Stimulated activated memory B cell treated with anti-CD40 and anti-IgM and Interleukin-4, amounts not matched to agents 10 μg/mL and 1 μg/mL and 100 μg/mL, for 72 hours (primary cell): ENCODE results near the gene KIF3A.

Experiments
- ATAC-seq: fragments of 150-1000 bp; cut with Tn5 transposase; 2 replicates; pipeline ENCODE4 v1.10.0; 2021
- H3K27ac Mint-ChIP-seq: one replicate; pipeline ENCODE4 v1.8.0; 2022; ENCODE audit warnings: mild to moderate bottlenecking, mixed read lengths
- H3K27me3 Mint-ChIP-seq: one replicate; pipeline ENCODE4 v1.8.0; 2022; ENCODE audit warnings: mixed read lengths
- H3K36me3 Mint-ChIP-seq: one replicate; pipeline ENCODE4 v1.8.0; 2022; ENCODE audit warnings: mixed read lengths
- H3K4me1 Mint-ChIP-seq: one replicate; pipeline ENCODE4 v1.8.0; 2022; ENCODE audit warnings: mixed read lengths
- H3K4me3 Mint-ChIP-seq: one replicate; pipeline ENCODE4 v1.8.0; 2022; ENCODE audit warnings: mild to moderate bottlenecking, moderate library complexity, mixed read lengths
- H3K9me3 Mint-ChIP-seq: one replicate; pipeline ENCODE4 v1.8.0; 2022; ENCODE audit warnings: mixed read lengths

Gene KIF3A

DNA sequence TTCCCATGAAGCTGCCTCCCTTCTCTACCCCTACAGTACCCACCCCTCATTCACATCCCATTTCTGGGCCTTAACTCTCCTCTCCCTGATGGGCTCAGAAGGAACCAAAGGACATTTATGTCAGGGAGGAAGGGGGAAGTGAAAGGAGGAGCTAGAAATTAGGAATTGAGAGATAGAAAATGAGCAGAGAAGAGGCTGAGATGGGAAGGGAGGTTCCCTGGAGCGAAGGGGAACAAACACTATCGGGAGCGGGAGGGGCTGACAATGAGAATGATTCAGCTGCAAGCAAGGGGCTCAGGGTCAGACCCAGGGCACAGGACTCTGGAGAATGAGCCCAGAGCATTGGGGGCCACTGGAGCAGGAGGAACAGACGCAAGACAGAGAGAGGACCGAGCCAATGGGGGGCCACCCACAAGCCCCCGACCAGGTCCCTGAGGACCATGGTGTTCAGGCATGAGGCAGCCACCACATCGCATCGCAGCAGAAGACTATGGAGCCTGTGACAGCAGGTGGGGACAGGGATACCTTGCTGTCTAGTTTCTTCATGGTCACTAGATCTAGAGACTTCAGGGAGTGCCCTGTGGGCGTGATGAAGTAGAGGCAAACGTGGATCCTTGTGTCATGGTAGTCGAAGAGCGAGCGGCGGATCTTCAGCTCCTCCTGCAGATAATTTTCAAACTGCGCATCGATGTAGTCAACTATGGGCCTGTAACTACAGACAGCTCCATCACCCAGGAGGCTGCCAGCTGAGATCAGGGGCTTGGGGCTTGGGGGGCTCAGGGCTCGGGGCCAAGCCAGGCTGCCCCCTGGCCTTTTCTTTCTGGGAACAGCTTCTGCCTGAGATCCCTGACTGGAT lies 26.1 kb upstream of the KIF3A start:
- H3K4me1 Mint-ChIP-seq: no peaks in the 10 kb centered on the region
- ATAC-seq: no peak
- no peak overlapping the region for H3K4me3 Mint-ChIP-seq
- H3K27ac Mint-ChIP-seq: no peak overlapping the region
- H3K9me3 Mint-ChIP-seq: no peaks in the 10 kb centered on the region
- H3K36me3 Mint-ChIP-seq: no peaks in the 10 kb centered on the region
- H3K27me3 Mint-ChIP-seq: no peaks in the 10 kb centered on the region

DNA sequence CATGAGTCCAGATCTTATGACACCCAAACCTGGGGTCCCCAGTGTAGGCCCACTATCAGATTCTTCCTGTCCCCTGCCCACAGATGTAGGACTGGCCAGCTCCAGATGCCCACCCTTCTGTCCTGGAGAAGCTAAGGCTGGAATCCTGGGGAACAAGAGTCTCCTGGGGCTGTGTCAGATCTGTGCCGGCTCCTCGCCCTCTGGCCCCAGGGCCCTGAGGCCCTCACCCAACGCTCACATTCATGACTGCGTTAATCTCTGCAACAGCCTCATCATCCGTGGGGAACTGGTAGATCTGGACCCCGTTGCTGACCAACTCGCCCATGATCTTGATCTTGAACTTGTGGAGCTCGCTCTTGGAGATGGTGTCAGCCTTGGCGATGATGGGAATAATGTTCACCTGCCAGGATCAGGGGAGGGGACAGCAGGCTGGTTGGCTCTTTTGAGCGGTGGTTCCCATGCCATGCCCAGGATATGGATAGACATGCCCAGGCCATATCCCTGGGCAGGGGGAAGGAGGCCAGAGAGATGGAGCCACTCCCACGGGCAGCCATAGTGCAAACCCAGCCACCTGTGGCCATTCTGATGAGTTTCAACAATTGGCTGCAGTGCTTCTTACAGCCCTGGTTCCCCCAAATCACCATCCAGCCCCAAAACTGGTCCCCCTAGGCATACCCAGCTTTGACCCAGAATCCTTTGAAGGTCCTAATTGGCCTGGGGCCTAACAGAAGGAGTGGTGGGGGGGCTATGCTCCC lies 25.1 kb upstream of the KIF3A start:
- Mint-ChIP-seq H3K27ac (no peak overlapping the region), H3K9me3 (no peaks in the 10 kb centered on the region), H3K4me1 (no peaks in the 10 kb centered on the region), H3K4me3 (no peak overlapping the region), H3K27me3 (no peaks in the 10 kb centered on the region), H3K36me3 (no peaks in the 10 kb centered on the region)
- no peak for ATAC-seq

DNA sequence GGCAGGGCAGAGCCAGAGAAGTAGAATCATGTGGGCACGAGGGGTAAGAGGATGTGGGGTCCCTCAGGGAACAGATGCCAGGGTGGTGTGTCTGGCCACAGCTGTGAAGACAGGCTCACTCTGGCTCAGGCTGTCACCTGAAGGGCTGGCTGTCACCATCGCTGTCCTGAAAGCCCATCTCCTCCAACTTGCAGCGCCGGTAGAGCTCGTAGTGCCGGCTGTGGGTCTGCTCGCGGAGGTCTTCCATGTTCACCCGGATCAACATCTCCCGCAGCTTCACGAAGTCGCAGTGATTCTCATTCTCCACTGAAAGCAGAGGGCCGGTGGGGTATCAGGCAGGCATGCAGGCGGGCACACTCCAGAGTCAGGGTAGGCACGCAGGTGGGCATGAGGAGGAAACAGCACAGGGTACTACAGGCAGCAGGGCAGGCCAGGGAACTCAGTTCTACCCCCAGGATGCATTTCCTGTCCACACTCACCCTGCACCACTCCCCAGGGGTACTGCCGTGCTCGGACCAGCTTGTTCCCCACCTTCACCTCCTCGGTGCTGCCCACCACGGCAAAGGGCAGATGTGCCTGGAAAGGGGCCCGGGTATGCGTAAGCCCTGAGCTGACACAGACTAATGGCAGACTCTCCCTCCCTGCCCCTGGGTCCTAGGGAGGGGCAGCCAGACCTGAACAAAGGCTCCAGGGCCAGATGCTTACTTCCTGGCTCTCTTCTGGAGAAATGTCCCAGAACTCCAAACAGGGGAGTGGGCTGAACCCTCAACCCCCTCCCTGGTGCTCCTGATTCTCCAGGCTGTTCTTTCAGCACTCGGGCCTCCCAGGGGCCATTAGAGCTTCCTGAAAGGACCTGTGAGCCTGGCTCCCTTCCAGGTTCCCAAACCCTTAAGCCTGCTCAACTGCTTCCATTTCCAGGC lies 24.2 kb upstream of the KIF3A start:
- Mint-ChIP-seq H3K27me3 (no peaks in the 10 kb centered on the region), H3K4me3 (no peak overlapping the region), H3K9me3 (no peaks in the 10 kb centered on the region), H3K27ac (no peak overlapping the region), H3K4me1 (no peaks in the 10 kb centered on the region), H3K36me3 (no peaks in the 10 kb centered on the region)
- ATAC-seq: no peak

DNA sequence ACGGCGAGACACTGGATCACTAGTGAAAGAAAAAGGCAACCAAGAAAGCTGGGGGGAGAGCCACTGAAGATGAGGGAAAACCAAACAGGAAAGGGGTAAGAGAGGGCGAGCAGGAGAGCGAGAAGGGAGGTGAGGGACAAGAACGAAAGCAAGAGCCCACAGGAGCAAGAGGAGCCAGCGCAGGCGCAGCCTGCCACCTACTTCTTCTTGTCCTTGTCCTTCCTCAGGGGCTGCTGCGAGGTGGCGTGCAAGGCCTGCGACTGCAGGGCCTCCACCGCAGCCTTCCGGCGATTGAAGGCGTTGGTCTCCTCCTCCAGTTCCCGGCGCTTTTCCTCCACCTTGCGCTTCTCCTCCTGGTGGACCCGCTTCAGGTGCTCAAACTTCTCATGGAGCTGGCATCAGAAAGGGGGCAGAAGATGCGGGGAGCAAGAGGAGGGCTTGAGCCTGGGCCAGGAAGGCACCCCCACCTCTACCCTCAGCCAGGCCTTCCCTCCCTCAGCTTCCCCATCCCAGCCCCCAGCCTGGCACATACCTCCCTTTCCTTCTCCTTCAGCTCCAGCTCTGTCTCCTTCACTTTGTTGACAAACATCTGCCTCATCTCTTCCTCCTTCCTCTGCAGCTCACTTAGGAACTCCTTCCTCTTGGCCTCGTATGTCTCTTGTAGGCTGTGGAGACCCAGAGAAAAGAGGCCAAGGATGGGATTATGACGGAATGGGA lies 23.4 kb upstream of the KIF3A start:
- H3K36me3 Mint-ChIP-seq: no peaks in the 10 kb centered on the region
- H3K4me1 Mint-ChIP-seq: no peaks in the 10 kb centered on the region
- no peaks in the 10 kb centered on the region for H3K27me3 Mint-ChIP-seq
- ATAC-seq: no peak
- H3K4me3 Mint-ChIP-seq: no peak overlapping the region
- H3K9me3 Mint-ChIP-seq: no peaks in the 10 kb centered on the region
- no peak overlapping the region for H3K27ac Mint-ChIP-seq

DNA sequence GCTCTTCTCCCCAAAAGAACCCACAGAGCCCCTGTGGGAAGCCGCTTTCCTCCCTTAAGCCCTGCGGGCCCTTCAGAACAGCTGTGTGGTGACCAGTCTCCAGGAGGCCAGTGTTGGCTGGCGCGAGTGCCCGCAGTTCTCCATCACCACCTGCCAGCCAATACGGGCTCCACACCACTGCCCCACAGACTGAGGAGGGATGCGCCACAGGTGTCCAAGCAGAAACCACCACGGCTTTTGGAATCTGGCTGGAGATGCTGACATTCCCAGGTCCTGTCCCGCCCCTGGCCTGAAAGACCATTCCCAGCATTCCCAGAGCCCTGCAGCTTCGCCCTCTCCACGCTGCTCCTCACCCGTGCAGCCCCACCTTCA lies 22.7 kb upstream of the KIF3A start:
- no peaks in the 10 kb centered on the region for H3K27me3 Mint-ChIP-seq
- H3K9me3 Mint-ChIP-seq: no peaks in the 10 kb centered on the region
- ATAC-seq: no peak
- H3K4me1 Mint-ChIP-seq: no peaks in the 10 kb centered on the region
- no peak overlapping the region for H3K4me3 Mint-ChIP-seq
- no peaks in the 10 kb centered on the region for H3K36me3 Mint-ChIP-seq
- no peak overlapping the region for H3K27ac Mint-ChIP-seq

DNA sequence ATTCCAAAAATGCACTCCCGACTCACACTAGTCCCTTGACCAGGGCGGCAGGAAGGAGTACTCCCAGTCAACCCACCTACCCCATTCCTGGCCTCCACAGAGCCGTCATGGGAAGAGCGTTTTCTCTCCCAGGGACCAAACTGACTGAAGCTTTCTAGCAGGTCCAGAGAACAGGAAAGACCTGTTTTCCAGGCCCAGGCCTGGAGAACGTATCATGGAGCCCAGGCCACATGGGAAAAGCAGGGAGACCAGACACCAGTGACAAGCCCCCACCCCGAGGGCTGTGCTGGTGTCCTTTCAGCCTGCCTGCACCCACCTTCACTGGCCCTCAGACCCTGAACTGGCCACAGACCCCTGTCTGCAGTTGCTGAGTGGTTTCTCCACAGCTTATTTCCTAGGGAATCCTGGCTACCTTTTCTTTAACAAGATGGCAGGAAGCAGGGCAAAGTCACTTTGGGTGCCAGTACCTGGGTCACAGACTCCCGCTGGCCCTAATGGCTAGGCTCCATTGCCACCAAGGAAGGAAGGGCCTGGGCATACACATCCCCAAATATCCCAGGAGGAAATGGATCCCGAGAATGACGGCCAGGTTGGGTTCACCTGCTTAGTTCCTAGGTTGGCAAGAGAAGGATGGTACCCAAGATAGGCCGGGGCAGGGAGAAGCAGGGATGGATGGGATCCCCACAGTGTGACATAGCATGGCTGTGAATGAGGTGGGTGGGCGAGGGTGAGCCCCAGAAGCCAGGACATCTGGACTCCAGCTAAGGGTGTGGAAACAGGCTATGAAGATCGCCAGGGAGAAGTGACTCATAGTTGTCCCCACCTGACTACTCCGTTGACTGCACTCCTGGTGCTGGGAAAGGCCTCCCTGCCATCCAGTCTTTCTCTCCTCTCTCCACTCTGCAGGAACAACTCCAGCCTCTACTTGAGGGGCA lies 22.0 kb upstream of the KIF3A start:
- Mint-ChIP-seq H3K36me3 (no peaks in the 10 kb centered on the region), H3K4me3 (no peak overlapping the region), H3K27ac (no peak overlapping the region), H3K27me3 (no peaks in the 10 kb centered on the region), H3K4me1 (no peaks in the 10 kb centered on the region), H3K9me3 (no peaks in the 10 kb centered on the region)
- no peak for ATAC-seq

DNA sequence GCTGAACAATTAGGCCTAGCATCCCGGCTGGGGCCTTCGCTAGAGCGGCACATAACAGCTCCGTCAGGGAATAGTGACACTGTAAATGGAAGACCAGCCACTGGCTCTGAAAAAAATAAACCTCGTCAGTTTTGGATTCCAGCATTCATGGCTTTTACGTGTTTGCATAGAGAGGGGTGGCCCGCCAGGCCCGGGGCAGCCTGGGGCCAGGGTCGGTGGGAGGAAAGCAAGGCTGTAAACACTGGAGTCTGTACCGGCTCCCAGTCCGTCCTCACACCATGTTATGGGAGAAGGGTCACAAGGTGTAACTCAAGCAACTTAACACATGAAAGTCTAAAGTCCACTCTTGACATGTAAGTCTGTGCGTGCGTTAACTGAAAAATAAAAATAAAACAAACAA lies 21.1 kb upstream of the KIF3A start:
- no peak overlapping the region for H3K4me3 Mint-ChIP-seq
- no peaks in the 10 kb centered on the region for H3K9me3 Mint-ChIP-seq
- H3K4me1 Mint-ChIP-seq: no peaks in the 10 kb centered on the region
- no peaks in the 10 kb centered on the region for H3K36me3 Mint-ChIP-seq
- no peak overlapping the region for H3K27ac Mint-ChIP-seq
- no peak for ATAC-seq
- H3K27me3 Mint-ChIP-seq: no peaks in the 10 kb centered on the region

DNA sequence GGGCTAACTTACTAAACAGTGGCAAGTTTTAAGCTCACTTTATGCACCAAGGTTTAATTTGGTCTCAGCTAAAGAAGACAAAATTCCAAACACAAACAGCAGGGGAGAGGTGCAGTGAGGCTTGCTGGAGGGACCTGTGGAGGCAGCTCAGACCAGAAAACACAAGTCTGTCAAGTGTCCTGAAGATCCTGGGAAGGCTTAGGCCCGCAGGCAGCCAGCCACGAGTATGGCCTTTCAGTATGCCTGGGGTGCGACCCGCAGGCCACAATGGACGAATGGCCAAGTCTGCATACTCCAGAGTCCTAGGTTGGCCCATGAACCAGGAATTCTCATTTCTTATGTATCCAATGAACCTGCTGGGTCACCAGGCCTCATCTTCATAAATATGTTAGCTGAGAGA lies 19.2 kb upstream of the KIF3A start:
- no peak for ATAC-seq
- Mint-ChIP-seq H3K27me3 (no peaks in the 10 kb centered on the region), H3K9me3 (no peaks in the 10 kb centered on the region), H3K4me1 (peaks cover 7% of the 10 kb centered on the region), H3K36me3 (no peaks in the 10 kb centered on the region), H3K4me3 (no peak overlapping the region), H3K27ac (no peak overlapping the region)

DNA sequence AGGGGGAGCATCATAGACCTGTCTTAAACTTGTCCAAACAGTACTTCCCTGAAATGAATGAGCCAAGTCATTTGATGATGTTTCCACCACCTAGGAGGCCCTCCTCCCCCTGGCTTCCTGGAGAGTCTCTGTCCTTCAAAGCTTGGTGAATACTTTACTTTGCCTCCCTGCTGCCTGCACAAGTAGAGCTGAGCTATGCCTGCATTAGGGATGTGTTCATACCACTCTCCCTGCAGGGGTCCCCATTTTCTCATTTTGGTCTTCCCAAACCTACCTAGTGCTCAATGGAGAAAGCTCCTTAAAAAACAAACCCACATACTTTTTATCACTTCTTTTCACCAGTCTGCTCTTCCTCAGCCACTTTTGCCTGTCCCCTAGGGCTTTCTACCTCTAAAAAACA lies 17.6 kb upstream of the KIF3A start:
- H3K27ac Mint-ChIP-seq: no peak overlapping the region
- ATAC-seq: no peak
- H3K9me3 Mint-ChIP-seq: no peaks in the 10 kb centered on the region
- H3K4me3 Mint-ChIP-seq: no peak overlapping the region
- H3K36me3 Mint-ChIP-seq: no peaks in the 10 kb centered on the region
- peaks cover 22% of the 10 kb centered on the region for H3K4me1 Mint-ChIP-seq
- no peaks in the 10 kb centered on the region for H3K27me3 Mint-ChIP-seq

DNA sequence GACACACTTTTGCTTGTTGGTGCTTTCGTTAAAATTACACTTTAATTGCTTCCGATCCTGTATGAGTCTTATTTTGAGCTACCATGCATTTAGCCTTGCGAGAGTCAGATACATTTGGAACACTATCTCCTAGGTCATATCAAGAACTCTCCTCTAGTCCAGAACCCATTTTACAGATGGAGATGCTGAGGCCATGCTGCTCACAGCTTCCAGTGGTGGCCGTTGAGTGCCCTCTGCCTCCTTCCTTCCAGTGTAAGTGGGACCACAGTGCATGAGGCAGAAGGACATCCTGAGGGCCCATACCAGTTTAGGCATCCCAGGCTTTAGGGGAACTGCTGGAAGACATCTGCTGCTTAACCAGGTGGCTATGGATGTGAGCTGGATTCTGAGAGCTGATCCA lies 16.8 kb upstream of the KIF3A start:
- no peak overlapping the region for H3K4me3 Mint-ChIP-seq
- H3K4me1 Mint-ChIP-seq: peaks cover 22% of the 10 kb centered on the region
- no peaks in the 10 kb centered on the region for H3K36me3 Mint-ChIP-seq

DNA sequence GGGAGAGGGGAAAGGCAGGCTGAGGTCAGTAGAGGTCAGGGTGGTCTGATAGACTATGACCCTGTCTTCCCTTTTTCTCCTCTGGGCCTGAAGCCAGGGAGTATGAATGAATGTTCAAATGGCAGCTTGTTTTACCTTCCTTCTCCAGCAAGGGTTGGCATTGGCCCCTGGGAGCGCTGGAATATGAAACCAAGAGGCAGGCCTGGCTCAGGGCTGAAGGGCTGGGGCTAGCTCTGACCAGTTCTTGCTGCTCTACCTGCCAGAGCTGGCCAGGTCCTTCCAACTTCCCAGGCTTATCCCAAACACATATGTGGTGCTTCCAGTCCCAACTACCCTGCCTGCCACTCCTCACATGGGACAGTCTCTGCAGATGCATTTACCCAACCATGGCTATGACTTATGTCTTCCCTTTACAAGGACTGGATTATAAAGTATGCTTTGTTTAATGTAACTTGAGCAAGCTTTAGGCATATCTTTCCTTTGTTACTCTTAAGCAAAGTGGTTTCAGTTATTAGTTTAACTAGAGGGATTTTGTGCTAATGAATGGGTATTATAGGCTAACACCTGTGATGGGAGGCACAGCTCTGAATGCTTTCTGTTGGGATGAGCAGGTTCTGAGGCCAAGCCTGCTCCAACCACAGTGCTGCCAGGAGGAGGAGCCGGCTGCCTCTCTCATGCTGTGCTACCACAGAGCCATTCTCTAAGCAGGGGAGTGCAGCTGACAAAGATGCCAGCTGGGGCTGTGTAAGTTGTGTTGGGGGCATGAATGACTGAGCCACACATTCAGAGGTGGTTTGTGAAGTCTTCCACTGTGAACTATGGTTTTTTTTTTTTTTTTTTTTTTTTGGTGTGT lies 16.0 kb upstream of the KIF3A start:
- no peak for ATAC-seq
- Mint-ChIP-seq H3K4me1 (peaks cover 22% of the 10 kb centered on the region), H3K36me3 (no peaks in the 10 kb centered on the region), H3K27me3 (no peaks in the 10 kb centered on the region), H3K4me3 (no peak overlapping the region), H3K27ac (no peak overlapping the region), H3K9me3 (no peaks in the 10 kb centered on the region)

More for the DNA sequence above, 16.8 kb upstream of the KIF3A start:
- H3K9me3 Mint-ChIP-seq: no peaks in the 10 kb centered on the region
- ATAC-seq: no peak
- H3K27me3 Mint-ChIP-seq: no peaks in the 10 kb centered on the region
- H3K27ac Mint-ChIP-seq: no peak overlapping the region

DNA sequence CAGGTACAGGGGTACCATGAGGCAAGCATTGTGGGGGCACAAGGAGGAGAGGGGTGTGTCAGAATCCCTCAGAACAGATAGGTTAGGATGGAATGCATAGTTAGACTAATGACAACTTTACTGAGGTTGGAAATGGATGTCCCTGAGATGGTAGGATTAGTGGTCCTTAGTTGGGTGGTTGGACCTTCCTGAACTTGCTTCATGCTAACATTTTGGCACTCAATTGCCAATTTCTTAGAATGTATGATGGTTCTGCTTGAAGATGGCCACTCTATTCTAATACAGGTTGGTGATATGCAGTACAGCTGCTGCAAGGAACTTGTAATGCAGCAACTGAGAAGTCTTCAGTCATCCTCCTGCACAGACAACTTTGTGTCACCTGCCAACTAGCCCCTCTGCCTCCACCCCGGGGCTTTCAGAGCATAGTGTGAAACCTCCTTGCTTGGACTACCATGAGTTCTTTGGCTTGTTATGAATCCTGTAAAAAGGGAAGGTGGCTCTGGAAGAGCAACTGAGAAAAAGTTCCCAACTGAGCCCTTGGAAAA lies 15.3 kb upstream of the KIF3A start:
- no peaks in the 10 kb centered on the region for H3K36me3 Mint-ChIP-seq
- ATAC-seq: no peak
- H3K9me3 Mint-ChIP-seq: no peaks in the 10 kb centered on the region
- no peaks in the 10 kb centered on the region for H3K27me3 Mint-ChIP-seq
- peaks cover 22% of the 10 kb centered on the region for H3K4me1 Mint-ChIP-seq
- no peak overlapping the region for H3K4me3 Mint-ChIP-seq
- H3K27ac Mint-ChIP-seq: no peak overlapping the region

DNA sequence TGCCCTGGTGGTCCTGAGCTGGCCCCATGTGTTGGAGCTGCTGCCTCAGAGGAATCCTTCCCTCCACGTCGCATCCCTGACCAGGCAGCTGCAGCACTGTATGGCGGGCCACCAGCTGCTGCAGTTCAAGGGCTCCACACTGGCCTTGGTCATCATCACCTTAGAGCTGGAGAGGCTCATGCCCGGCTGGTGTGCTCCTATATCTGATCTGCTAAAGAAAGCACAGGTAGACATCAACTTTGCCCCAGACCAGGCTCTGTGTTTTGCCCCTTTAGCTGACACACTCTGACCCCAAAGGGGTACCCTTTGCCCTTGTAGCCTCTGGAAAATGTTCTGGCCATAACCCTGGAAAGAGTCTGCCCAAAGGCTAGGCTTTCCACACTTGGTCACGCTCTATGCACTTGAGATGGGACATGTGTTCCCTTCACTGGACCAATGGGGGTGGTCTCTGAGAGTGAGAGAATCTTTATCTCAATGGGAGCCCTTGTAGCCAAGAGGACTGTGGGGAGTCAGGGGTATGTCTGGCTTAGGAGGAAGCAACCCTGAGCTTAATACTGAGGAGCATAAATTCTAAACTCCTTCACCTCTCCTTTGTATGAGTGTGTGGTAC lies 14.7 kb upstream of the KIF3A start:
- Mint-ChIP-seq H3K27ac (peak overlapping the region; percentile 74), H3K36me3 (no peaks in the 10 kb centered on the region)

More for the DNA sequence above, 14.7 kb upstream of the KIF3A start:
- H3K4me3 Mint-ChIP-seq: no peak overlapping the region
- no peaks in the 10 kb centered on the region for H3K9me3 Mint-ChIP-seq
- H3K4me1 Mint-ChIP-seq: peaks cover 22% of the 10 kb centered on the region
- H3K27me3 Mint-ChIP-seq: no peaks in the 10 kb centered on the region
- no peak for ATAC-seq
